HG03175 (cell line): ENCODE data around the gene DEK.
"Not testable (repeated sequence)": the region's sequence is repeated elsewhere in the genome, so short reads cannot be mapped to it uniquely, and the experiment has no call there.

ENCODE experiments used
- ATAC-seq: cut with Tn5 transposase; IDR thresholded peaks from one replicate; pipeline ENCODE4 v1.9.1; 2021; ENCODE audit warnings: mild to moderate bottlenecking, moderate library complexity; ENCODE audit not compliant: unreplicated experiment

Gene DEK

DNA sequence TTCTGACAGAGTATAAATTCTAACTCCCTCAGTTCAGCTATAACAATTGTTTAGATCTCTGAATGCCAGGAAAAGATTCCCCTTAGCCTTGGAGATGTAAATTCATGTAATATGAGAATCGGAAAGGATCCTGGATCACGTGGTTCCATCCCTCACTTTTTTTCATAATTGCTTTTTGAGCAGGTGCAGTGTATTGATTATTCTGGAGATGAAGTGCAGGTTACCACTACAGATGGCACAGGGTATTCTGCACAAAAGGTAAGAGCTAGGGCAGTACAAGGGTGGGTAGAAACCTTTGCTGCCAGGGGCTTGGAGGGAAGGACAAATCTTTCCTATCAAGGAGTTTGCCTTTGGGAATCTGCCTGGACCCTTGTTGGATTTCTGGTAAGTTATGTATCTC lies 56.4 kb downstream of the DEK start:
- ATAC-seq = no peak

DNA sequence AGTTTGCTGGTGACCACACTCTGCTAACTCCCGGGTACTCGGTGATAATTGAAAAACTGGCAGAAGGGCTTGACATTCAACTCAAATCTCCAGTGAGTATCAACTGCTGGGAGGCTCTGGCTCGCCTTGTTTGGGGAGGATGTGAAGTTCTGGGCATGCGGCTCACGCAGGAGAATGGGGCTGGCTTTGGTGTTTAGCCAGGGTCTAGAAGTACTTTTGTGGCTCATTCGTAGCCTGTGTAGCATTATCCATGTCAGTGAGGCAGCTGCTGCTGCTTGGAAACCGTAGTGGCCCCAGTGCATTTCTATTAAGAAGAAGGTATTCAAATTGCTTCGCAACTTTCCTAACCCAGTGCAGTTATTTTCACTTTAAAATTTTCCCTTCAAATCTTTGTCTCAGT lies 56.9 kb downstream of the DEK start:
- ATAC-seq = no peak

DNA sequence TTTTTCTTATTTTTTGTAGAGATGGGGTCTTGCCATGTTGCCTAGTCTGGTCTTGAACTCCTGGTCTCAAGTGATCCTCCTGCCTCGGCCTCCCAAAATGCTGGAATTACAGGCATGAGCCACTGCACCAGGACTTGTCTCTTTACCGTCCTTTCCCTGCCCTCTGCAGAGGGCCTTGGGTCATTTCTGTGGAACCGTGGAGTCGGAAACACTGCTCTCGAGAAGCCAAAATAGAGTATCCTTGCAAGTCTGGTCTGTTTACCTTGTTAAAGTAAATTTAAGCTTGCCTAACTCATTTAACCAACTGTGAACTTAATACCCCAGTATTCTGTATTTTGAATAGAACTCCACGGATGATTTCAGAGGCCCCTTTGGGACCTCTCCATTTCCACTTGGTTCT lies 57.7 kb downstream of the DEK start:
- ATAC-seq = no peak

DNA sequence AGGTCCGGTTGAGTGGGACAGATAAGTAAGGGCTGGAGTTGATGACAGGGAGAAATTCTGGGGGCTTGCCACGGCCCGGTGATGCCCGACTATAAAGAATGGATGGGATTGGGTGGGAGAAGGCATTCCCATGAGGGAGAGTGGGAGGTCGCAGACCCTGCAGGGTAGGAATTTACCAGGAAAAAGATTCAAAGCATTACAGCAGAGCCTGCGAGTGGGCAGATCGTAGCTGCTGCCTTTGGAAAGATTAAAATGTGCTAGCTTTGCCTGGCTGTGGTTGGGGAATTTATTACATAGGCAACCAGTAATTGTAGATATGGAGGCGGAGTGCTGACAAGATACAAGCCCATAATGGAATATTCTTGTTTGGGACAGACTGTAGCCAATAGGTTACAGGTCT lies 59.6 kb downstream of the DEK start:
- ATAC-seq = no peak

- no peak for ATAC-seq
These were observed 60.5 kb downstream of the DEK start for GRCh38 chr6:18203786-18204185.

DNA sequence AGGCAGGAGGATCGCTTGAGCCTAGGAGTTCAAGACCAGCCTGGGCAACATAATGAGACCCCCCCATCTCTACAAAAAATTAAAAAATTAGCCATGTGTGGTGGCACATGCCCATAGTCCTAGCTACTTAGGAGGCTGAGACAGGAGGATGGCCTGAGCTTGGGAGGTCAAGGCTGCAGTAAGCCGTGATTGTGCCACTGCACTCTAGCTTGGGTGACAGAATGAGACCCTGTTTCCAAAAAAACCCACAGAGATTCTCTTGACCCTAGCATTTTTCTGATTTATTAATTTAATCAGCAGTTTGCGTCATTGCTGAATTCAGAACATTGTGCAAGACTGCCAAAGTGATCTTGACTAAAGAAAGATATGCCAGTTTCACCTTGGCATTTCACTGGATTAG lies 72.3 kb downstream of the DEK start:
- no peak for ATAC-seq

GRCh38 chr6:18189196-18189595 lies 75.1 kb downstream of the DEK start:
- ATAC-seq = no peak

DNA sequence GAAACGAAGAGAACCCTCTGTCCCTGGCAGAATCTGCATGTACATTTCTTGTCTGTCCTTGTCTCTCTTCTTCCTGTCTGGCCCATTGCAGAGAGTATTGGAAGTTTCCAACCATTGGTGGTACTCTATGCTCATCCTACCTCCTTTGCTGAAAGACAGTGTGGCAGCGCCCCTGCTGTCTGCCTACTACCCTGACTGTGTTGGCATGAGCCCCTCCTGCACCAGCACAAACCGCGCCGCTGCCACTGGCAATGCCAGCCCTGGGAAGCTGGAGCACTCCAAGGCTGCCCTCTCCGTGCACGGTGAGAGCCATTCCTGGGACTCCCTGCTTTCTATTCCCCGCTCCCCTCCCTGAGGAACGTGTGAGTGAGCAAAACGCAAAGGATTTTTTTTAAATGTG lies 76.6 kb downstream of the DEK start:
- no peak for ATAC-seq

- no peak for ATAC-seq
These were observed 77.6 kb downstream of the DEK start for GRCh38 chr6:18186540-18187250.

GRCh38 chr6:18186033-18186432 lies 78.3 kb downstream of the DEK start:
- ATAC-seq = no peak

DNA sequence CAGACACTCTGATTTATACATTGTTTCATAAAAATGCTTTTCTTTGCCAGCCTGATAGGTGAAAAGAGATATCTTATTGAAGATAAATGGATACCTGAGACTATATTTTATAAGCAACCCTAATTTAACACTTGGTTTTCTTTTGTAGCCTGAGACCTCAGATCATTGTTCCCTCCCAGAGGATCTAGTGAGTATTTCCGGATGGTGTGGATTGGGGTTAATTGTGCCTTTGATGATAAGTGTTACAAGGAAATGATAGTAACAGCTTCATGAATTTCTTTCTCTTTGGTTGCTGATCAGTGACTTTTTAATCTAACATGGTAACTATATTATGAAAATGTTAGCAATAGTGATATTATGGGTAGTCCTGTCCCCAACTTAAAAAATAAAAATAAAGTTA lies 78.7 kb downstream of the DEK start:
- ATAC-seq = no peak

DNA sequence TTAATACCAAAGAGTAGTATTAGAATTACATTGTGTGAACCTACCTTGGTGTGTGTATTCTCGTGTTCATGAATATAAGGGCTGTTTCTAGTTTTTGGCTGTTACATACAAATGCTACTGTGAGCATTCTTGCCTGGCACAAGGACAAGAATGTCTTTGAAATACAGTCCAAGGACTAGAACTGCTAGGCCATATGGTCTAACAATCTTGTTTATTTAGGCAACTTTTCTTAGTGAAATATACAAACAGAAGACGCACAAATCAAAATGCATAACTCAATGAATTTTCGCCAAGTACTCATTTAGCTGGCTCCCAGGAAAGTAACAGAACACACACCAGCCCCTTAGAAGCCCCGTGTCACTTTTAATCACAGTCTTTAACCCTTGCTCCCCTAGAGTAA lies 80.6 kb downstream of the DEK start:
- ATAC-seq = no peak

GRCh38 chr6:18182568-18182967 lies 81.8 kb downstream of the DEK start:
- no peak for ATAC-seq

GRCh38 chr6:18179770-18180356 lies 84.5 kb downstream of the DEK start:
- ATAC-seq = no peak

- no peak for ATAC-seq
These were observed 85.2 kb downstream of the DEK start for GRCh38 chr6:18178960-18179615.

GRCh38 chr6:18177286-18177965 lies 86.9 kb downstream of the DEK start:
- no peak for ATAC-seq

DNA sequence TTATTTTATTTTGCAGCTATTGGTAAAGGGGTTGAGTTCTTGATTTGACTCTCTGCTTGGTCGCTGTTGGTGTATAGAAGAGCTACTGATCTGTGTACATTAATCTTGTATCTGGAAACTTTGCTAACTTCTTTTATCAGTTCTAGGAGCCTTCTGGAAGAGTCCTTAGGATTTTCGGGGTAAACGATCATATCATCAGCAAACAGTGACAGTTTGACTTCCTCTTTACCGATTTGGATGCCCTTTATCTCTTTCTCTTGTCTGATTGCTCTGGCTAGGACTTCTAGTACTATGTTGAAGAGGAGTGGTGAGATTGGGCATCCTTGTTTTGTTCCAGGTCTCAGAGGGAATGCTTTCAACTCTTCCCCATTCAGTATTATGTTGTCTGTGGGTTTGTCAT lies 88.1 kb downstream of the DEK start:
- ATAC-seq = not testable (repeated sequence)
